Stimulated activated CD4-positive, alpha-beta T cell treated with anti-CD3 and anti-CD28 coated beads, Interleukin-15, amount 100 ng/mL, for 24 hours (primary cell): ENCODE results near the gene CDCA4.

Experiments used
- DNase-seq: peaks from one replicate; pipeline ENCODE4 v3.0.0-alpha.2; 2020

The CDCA4 gene

DNA sequence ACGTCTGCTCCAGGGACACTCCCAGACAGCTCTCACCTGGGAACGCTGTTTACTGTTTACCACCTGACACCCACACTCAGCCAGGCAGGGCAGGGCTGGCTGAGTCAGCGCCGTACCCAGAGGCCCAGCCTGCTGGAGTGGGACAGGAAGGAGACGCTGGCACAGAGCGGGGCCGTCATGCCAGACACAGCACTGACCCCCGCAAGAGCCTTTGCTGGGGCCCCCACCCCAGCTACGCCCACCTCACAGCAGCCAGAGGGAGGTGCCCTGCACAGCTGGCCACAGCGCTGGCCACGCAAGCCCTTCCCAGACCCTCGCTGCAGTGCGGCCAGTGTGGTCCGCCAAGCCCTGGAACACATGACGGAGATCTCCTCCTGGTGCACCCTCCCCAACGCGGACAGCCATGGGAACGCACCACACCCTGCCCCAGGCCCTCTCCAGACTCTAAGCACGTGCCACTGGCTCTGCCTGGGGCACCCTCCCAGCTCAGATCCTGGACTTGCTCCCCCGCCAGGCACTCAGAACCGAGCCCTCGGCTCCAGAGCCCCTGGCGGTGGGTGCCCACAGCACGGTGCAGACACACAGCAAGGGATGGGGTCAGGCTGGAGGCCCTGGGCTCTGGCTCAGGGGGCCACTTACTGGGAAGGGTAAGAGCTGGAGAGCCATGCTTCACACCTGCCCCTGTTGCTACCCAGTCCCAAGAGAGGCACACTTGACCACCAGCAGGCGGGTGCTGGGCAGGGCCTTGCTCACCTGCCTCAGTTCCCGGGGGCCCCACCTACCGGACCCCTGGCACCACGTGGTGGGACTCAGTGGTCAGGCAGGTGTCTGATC lies 48.4 kb downstream of the CDCA4 start:
- no peak for DNase-seq

DNA sequence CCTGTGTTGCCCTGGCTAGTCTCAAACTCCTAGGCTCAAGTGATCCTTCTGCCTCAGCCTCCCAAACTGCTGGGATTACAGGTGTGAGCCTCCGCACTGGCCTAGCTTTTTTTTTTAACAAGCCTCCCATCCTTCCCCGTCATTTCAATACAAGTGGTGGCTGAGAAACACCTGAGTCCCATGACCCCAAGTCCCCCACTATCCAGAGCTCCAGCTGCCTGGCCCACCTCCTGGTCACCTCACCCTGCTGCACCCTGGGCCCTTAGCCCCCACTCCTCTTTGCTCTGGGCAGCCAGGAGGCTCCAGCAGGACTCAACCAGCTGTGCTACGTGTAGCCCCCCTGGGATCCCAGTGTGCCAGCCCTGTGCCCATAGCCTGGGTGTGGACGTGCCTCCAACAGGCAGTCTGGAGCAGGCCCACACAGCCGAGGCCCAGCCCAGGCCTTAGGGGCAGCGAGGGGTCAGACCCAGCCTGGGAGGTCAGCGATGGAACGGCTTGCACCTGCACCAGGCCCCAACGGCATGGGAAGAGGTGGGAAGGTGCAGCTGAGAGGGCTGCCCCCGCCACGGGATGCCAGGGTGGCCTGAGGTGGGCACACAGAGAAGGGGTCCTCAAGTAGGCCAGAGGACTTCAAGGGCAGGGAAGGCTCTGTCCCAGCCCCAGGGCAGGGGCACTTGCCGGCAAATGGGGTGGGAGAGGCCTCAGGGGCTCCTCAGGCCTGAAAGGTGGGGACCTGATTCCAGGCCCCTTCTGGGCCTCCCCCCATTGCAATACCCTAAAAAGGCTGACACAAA lies 49.2 kb downstream of the CDCA4 start:
- no peak for DNase-seq

DNA sequence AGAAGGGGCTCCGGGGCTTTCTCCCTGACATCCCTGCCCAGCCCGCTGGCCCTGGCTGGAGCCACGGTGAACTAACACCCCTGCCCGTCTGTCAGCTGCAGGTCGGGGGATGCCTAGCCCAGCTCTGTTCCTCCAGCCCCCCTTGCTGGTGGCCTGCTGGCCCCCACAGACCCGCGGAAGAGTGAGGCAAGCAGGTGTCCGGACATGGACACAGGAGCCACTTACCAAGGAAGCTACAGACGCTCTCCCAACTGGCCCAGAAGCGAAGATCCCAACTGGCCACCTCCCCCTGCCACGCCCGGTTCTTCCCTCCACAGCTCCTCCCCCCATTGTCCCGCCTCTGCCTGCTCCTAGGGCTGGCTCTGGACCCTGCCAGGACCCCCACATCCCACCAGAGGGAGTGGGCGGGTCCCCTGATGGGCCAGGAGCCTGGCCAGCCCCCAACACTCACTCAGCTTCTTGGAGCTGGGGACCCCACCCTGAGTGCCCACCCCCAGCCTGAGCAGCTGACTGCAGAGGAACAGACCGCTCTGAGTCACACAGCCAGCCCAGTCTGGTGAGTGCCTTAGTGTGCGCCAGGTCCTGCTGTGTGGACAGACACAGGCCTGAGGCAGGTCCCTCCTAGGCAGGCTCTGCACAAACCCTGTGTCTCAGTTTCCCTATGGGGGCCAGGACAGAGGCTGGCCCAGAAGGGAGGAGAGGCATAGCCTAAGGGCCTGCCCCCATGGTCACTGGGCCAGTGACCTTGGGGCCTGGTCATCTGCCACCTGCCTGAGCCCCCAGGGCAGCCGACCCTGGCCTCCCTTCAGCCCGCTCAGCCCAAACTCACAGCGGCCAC lies 50.4 kb downstream of the CDCA4 start:
- no peak for DNase-seq

DNA sequence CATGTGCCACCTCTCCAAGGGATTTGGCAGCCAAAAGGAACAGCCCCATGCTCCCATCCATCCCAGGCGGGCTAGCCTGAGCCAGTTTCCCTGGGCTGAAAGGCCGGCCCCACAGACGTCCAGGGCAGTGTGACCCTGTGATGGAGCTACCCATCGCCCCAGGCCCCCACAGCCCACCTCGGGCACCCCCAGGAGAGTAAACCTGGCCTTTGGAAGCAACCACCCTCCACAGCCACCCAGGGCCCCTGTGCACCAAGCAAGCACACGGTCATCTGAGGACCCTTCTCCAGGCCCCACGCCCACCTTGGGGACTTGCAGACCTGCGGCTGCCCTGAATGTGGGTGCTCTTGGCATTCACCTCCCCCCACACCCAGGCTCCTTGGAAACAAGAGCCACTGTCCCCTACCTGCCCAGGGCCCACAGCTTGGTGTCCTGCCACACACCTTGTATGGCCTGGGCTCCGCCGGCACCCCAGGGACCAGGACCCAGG lies 51.1 kb downstream of the CDCA4 start:
- DNase-seq: no peak

DNA sequence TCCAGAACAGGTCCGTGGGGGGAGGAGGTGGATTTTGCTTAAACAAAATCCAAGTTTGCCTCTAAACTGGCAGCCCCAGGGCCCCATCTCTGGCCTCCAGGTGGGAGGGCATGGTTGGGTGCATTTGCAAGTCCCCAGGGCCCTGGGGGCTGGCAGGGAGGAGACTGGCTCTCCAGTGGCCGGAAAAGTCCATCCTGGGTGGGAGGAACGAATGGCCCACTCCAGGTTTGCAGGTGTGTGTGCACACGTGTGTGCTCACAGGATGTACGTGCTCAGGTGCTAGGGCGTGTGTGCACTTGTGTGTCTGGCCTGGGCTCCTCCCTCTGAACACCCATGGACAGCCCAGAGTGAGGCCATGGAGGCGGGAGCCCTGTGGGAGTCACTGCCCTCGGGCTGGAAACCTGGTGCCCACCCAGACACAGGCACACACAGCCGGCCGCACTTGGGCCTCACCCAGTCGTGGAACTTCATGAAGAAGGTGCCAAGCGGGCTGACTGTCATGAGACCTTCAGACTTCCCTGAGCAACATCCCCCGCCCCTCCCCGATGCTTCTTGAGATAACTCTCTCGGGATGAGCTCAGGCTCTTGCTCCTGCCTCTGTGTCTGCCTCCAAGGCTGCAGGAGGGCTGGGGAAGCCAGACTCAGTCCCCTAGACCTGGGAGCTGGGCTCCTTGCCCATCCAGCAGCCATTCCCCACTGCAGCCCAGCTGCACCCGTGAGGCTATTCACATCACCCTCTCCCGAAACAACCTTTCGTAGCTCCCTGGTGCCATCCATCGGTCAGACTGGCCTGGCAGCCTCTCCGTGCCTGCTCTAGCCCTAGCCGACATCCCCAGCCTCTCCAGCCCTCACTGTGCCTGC lies 52.1 kb downstream of the CDCA4 start:
- no peak for DNase-seq

- no peak for DNase-seq
These were observed 52.7 kb downstream of the CDCA4 start for GRCh38 chr14:104968153-104968527.

DNA sequence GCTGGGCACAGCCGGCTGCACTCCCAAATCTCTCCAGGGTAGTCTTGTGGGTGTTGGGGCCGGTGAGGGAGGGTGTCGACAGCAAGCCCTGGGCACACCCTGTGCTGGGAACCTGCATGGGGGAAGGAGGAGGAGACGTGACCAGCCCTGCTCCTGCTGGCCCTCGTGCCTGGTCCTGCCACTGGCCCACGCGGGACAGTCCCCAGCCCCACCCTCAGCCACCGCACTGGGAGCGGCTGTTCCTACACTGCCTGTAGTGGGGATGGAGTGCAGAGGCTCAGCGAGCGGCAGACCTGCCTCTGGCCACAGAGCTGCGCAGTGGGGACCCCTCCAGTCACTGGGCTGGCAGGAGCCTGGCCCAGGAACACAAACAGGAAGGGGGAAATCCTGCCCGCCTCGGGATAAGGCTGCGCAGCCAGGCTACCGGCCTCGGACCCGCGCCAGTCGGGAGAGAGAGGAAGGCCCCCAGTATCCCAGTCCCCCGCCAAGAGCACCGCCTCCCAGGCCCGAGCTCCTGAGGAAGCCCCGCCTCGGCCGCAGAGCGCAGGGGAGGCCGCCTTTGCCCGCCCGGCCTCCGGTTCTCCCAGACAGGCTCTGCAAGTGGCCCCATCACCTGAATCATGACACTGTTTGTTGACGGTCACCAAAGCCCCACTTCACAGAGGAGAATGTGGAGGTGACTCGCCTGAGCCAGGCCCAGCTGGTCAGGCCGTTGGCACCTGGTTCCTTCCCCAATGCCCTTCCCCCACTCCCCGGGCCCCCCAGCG lies 53.3 kb downstream of the CDCA4 start:
- DNase-seq: no peak

DNA sequence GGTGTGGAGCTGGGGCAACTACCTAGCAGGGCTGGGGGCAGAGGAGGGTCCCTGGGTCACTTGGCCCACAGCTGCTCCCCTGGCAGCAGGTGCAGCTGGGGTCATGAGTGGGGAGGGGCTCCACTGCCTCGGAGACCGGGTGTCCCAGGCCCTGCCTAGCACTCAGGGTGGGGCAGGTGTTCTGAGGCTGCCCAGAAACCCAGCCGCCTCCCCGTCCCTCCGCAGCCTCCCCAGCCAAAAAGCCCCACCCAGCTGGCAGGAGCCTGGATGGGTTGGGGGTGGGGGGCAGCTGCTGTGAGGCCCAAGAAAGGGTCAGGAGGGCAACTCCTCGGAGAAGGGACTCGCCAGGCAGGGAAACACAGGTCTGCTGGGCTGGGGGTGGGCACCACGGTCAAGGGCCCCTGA lies 53.9 kb downstream of the CDCA4 start:
- DNase-seq: no peak

GRCh38 chr14:104966261-104966865 lies 54.5 kb downstream of the CDCA4 start:
- DNase-seq: no peak

GRCh38 chr14:104965561-104966231 lies 55.2 kb downstream of the CDCA4 start:
- DNase-seq: no peak

DNA sequence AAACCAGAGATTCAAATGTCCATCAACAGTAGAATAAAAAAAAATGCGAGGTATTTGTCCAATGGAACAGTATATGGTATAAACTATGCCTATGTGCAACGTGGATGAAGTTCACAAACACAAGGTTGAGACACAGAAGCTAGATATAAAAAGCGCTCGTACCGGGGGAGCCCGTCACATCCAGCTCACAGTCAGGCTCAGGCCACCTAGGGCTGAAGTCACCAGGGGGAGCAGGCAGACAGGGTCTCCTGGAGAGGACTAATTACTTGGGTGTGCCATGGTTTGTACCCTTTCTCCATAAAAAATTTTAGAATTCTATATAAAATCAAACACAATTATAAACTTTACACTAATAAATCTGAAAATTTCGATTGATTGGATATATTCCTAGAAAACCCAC lies 56.3 kb downstream of the CDCA4 start:
- no peak for DNase-seq
